Measurements from ENCODE around the gene KIF23. TPM values are rescaled to one million over a fixed set of nuclear protein-coding genes. Genes with fewer than 3 reads are reported as not detected.
A peak's percentile ranks its signal among the peaks of the same experiment; 100 is the strongest.

The KIF23 gene
- total RNA-seq, 1 donor from 2014 or later = 6.5 TPM

- FAIRE-seq (no peak), DNase-seq (ENCODE audit: low spot score in 2 of 2) (no peak)
Measured at GRCh38 chr15:69393831-69394491, 20.2 kb upstream of the KIF23 start.

- no peak for FAIRE-seq
Measured at GRCh38 chr15:69394556-69395282, 19.4 kb upstream of the KIF23 start.

GRCh38 chr15:69395460-69395859 is 18.7 kb upstream of the KIF23 start:
- no peak for DNase-seq (ENCODE audit: low spot score in 2 of 2)
- no peak for FAIRE-seq

More at GRCh38 chr15:69394556-69395282, 19.4 kb upstream of the KIF23 start:
- DNase-seq (ENCODE audit: low spot score in 2 of 2) = peak; percentile 63 to 89

GRCh38 chr15:69395991-69396390 is 18.2 kb upstream of the KIF23 start:
- FAIRE-seq (no peak), DNase-seq (ENCODE audit: low spot score in 2 of 2) (no peak)

- no peak for FAIRE-seq
- DNase-seq (ENCODE audit: low spot score in 2 of 2) = no peak
Measured at GRCh38 chr15:69398491-69398891, 15.7 kb upstream of the KIF23 start.

- no peak for DNase-seq (ENCODE audit: low spot score in 2 of 2)
- no peak for FAIRE-seq
Measured at GRCh38 chr15:69400850-69401249, 13.3 kb upstream of the KIF23 start.

- FAIRE-seq = no peak
- no peak for DNase-seq (ENCODE audit: low spot score in 2 of 2)
Measured at GRCh38 chr15:69402816-69403215, 11.3 kb upstream of the KIF23 start.

- FAIRE-seq = no peak
Measured at GRCh38 chr15:69403594-69403993, 10.6 kb upstream of the KIF23 start.

GRCh38 chr15:69405110-69405509 is 9.0 kb upstream of the KIF23 start:
- FAIRE-seq = no peak
- no peak for DNase-seq (ENCODE audit: low spot score in 2 of 2)

More at GRCh38 chr15:69403594-69403993, 10.6 kb upstream of the KIF23 start:
- no peak for DNase-seq (ENCODE audit: low spot score in 2 of 2)

GRCh38 chr15:69407719-69408400 is 6.3 kb upstream of the KIF23 start:
- FAIRE-seq = no peak
- no peak for DNase-seq (ENCODE audit: low spot score in 2 of 2)

GRCh38 chr15:69408841-69409240 is 5.3 kb upstream of the KIF23 start:
- no peak for FAIRE-seq
- no peak for DNase-seq (ENCODE audit: low spot score in 2 of 2)

GRCh38 chr15:69410248-69410874 is 3.8 kb upstream of the KIF23 start:
- FAIRE-seq (no peak), DNase-seq (ENCODE audit: low spot score in 2 of 2) (peak in 1 of 2 donors; percentile 51)

- DNase-seq (ENCODE audit: low spot score in 2 of 2) (no peak), FAIRE-seq (no peak)
Measured at GRCh38 chr15:69412274-69412673, 1.9 kb upstream of the KIF23 start.

- FAIRE-seq (no peak), DNase-seq (ENCODE audit: low spot score in 2 of 2) (no peak)
Measured at GRCh38 chr15:69412701-69413100, 1.4 kb upstream of the KIF23 start.

- DNase-seq (ENCODE audit: low spot score in 2 of 2) (no peak), FAIRE-seq (no peak)
Measured at GRCh38 chr15:69414701-69415167, 585 bp downstream of the KIF23 start.

- DNase-seq (ENCODE audit: low spot score in 2 of 2) (no peak), FAIRE-seq (no peak)
Measured at GRCh38 chr15:69415381-69415780, 1.2 kb downstream of the KIF23 start.

- no peak for DNase-seq (ENCODE audit: low spot score in 2 of 2)
- no peak for FAIRE-seq
Measured at GRCh38 chr15:69417581-69417980, 3.4 kb downstream of the KIF23 start.

GRCh38 chr15:69421498-69421897 is 7.3 kb downstream of the KIF23 start:
- DNase-seq (ENCODE audit: low spot score in 2 of 2) = no peak
- FAIRE-seq = no peak

GRCh38 chr15:69422336-69422895 is 8.3 kb downstream of the KIF23 start:
- DNase-seq (ENCODE audit: low spot score in 2 of 2) (no peak), FAIRE-seq (no peak)

GRCh38 chr15:69424001-69424400 is 9.9 kb downstream of the KIF23 start:
- DNase-seq (ENCODE audit: low spot score in 2 of 2) (no peak), FAIRE-seq (no peak)

Measured in frontal cortex (tissue), 4 donors.